GM19238 (cell line): Measurements from ENCODE around the gene DOCK1.
"Not testable (repeated sequence)": the region's sequence is repeated elsewhere in the genome, so short reads cannot be mapped to it uniquely, and the experiment has no call there.

ENCODE experiments used
- DNase-seq: peaks from one replicate; pipeline ENCODE4 v3.0.0; 2011; ENCODE audit warnings: low spot score; ENCODE audit not compliant: insufficient read length

DOCK1 gene

DNA sequence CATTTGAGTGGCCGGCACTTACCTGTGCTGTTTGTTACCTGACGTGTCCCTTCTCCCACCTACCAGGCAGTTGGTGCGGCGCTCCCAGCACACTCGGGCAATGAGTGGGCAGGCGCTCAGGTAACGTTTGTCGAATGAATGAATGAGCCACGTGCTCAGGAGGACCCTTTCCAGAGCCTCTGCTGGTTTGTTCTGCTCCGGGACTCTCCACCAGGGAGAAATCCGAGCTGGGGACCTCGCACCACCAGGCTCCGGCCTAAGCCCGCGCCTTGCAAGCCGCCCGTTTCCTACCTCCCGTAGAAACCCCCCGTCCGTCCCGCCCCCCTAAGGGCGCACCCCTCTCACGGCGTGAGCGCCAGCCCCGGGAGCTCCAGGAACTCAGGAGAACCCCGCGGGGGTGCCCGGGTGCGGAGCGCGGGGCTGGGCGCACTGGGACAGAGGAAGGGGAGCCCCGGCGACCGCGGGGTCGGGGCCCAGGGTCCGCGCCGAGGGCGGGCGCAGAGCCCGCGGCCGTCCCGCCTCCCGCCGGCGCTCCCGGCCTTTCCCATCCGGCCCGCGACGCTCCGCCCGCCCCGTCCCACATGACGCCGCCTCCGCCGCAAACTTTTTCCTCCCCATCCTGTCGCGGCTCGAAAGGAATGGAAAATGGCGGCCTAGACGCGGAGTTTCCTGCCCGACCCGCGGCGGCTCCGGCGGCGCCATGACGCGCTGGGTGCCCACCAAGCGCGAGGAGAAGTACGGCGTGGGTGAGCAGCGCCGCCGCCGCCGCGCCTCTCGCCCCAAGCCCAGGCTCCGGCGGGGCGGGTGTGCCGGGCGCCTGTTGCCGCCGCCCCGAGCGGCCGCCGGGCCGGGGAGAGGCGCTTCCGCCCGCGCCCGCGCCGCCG is at the start of gene DOCK1:
TSS of gene DOCK1 (plus strand) at position 611 of the 884 bp plus-strand sequence. CDS start at position 701, 90 bp downstream.
- DNase-seq = no peak

DNA sequence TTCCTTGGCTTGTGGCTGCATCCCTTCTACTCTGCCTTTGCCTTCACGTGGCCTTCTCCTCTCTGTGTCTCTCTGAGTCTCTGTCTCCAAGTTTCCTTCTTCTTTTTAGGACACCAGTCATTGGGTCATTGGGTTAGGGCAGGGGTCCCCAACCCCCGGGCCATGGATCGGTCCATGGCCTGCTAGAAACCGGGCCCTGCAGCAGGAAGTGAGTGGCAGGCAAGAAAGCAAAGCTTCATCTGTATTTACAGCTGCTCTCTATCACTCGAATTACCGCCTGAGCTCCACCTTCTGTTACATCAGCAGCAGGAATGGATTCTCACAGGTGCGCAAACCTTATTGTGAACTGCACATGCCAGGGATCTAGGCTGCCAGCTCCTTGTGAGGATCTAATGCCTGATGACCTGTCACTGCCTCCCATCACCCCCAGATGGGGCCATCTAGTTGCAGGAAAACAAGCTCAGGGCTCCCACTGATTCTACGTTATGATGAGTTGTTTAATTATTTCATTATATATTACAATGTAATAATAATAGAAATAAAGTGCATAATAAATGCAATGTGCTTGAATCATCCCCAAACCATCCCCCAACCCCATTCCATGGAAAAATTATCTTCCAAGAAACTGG is 47.9 kb upstream of the DOCK1 start:
- DNase-seq = no peak

DNA sequence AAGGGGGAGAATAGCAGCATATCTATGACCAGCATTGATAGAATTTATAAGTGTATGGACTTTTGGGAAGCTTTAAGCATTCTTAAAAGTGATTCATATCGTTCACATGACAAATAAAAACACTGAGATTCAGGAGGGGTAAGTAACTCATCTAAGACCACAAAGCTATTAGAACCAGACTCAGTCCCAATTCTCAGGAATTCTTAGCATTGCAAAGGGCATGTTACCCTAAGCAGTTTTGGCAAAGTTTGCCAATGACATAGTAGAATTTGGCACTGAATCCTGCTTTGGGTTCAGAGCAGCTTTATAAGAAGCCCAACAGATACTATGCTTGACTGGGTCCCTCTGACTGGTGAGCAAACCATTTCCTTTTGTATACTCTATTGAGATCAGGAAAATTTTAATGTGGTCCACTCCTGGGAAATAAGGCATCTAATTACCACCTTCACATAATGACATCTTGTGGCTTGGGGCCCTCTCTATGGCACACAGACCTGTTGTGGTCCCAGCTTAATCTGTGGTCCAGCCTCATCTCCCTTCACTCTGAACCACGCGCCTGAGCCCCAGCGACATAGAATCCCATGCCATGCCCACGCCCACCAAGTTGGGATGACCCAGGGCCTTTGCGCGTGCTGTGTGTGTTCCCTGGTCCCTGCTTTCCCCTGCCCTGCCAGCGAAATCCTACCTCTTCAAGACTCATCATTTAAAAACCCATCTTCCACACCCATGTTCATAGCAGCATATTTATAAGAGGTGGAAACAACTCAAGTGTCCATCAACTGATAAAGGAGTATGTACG is 37.5 kb upstream of the DOCK1 start:
- no peak for DNase-seq

DNA sequence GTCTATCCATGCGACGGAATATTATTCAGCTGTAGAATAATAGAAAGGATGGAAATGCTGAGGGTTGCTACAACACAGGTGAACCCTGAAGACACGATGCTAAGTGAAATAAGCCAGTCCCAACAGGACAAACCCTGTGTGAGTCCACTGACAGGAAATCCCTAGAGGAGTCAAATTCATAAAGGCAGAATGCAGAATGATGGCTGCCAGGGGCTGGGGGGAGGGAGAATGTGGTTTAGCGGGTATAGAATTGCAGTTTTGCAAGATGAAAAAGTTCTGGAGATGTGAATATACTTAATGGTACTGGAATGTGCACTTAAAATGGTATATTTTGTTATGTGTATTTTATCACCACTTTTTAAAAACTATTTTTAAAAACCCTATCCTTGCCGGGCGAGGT is 36.9 kb upstream of the DOCK1 start:
- DNase-seq = no peak

DNA sequence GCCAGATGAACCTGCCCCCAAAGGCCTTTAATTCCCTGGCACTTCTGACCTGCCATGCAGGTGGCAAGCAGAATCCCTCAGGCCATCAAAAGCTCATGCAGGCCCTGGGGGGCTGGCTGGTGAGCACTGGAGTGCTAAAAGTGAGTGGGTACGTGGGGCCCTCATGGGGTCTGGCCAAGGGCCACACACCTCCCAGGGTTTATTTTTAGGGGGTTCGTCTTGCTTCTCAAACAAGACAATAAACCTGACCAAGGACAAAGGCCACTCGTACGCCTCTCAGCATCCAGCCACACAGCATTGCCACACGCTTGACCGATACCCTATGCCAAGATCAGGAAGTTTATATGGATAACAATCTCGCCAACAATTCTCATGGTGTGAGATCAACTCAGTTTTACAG is 33.1 kb upstream of the DOCK1 start:
- no peak for DNase-seq

DNA sequence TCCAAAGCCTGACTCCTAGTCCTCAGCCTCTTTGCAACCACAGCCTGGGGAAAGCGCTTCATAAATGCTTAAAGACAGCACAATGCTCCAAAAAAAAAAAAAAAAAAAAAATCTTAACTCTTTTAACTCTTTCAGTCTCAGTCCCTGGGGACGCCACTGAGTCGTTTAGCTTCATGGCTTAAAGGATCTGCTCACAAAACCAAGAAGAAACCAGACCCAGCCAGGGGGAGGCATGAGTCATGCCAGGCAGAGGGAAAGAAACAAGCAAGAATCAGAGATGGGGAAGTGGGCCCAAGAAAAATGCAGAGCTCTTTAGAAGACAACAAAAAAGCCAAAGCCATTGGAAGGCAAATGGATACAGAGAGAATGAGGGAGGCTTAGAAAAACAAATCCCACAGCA is 32.5 kb upstream of the DOCK1 start:
- DNase-seq = no peak

DNA sequence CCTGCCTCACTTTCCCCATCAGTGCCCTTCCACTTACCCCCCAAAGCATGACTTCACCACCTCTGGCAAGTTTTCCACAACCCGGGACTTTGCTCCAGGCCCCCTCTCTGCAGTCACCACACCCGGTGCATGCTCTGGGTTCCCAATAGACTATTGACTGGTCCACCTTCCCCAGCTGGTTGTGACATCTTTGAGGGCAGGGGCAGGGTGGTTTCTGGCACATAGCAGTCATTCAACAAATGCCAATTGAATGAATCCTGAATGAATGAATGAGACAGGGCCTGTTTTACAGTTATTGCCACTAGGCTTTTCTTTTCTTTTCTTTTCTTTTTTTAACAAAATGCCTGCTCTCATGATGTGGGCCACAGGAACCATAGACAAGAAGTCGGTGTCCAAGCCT is 28.8 kb upstream of the DOCK1 start:
- DNase-seq = no peak

DNA sequence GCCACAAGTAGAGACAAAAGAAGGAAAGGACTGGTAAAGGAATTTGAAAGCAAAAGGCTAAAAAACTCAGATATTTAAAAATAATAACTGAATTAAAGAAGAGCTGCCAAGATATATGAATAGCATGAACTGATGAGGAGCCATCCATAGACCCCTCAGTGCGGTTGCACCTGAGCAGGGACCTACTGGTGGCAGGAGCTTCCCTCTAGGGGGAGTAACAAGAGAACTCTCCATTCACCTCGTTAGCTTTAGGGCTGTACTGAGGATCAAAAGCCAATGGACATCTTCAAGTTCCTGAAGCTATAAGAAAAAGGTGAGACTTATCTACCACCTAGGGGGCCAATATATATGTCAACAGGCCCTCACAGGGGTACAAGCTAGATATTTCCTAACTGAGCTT is 27.8 kb upstream of the DOCK1 start:
- DNase-seq = no peak

DNA sequence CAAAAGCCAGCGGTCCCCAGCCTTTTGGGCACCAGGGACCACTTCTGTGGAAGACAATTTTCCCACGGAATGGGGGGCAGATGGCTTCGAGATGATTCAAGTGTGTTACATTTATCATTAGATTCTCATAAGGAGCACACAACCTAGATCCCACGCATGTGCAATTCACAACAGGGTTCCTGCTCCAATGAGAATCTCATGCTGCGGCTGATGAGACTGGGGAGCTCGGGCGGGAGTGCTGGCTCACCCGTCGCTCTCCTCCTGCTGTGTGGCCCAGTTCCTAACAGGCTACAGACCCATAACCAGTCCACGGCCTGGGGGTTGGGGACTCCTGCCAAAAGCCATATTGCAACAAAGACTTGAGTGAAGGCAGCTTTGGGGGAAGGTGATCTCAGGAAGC is 26.6 kb upstream of the DOCK1 start:
- DNase-seq = no peak

DNA sequence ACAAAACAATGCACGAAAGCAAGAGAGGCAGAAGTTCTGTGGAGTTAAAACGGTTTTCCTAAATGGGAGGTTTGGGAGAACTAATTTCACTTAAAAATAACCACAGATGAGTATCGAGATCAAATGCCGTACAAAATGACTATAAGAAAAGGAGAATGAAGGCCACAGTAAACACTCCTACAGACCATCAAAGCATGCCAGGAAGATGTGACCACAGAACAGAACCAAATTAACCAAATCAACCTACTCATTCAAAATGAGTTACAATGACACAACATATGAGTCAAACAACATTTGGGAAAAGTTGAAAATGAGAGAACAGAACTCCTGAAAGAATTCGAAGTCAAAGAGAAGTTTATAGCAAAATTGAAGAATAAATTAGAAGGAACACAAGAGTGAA is 24.3 kb upstream of the DOCK1 start:
- no peak for DNase-seq

DNA sequence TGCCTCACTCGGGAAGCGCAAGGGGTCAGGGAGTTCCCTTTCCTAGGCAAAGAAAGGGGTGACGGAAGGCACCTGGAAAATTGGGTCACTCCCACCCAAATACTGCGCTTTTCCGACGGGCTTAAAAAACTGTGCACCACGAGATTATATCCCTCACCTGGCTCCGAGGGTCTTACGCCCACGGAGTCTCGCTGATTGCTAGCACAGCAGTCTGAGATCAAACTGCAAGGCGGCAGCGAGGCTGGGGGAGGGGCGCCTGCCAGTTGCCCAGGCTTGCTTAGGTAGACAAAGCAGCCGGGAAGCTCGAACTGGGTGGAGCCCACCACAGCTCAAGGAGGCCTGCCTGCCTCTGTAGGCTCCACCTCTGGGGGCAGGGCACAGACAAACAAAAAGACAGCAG is 23.2 kb upstream of the DOCK1 start:
- not testable (repeated sequence) for DNase-seq

DNA sequence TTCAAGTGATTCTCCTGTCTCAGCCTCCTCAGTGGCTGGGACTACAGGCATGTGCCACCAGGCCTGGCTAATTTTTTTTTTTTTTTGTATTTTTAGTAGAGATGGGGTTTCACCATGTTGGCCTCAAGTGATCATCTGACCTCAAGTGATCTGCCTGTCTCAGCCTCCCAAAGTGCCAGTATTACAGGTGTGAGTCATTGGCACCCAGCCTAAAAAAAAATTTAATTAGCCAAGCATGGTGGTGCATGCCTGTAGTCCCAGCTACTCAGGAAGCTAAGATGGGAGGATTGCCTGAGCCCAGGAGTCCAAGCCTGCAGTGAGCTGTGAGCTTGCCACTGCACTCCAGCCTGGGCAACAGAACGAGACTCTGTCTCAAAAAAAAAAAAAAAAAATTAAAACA is 16.8 kb upstream of the DOCK1 start:
- not testable (repeated sequence) for DNase-seq

DNA sequence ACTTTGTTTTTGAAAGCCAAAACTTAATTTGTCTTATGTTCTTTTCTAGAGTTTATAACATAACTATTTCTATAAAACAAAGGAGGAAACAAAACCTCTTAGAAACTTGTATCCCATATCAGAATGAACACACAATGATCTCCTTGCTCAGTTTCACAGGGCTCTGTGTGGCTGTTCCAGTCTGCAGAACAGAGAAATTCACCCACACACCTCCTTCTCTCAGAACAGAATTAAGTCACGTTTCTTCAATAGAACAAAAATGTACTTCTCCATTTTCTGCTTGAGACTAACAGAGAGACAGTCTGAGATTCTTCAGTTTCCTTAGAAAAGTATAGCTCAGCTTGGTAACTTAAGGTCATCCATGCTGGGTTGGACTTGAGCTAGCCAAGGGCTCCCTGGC is 15.8 kb upstream of the DOCK1 start:
- DNase-seq = no peak

DNA sequence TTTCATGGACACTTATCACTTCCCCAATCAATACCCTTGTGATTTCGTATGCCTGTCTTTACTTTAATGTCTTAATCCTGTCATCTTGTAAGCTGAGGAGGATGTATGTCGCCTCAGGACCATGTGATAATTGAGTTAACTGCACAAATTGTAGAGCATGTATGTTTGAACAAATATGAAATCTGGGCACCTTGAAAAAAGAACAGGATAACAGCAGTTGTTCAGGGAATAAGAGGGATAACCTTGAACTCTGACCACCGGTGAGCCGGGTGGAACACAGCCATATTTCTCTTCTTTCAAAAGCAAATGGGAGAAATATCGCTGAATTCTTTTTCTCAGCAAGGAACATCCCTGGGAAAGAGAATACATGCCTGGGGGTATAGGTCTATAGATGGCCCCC is 14.4 kb upstream of the DOCK1 start:
- not testable (repeated sequence) for DNase-seq

DNA sequence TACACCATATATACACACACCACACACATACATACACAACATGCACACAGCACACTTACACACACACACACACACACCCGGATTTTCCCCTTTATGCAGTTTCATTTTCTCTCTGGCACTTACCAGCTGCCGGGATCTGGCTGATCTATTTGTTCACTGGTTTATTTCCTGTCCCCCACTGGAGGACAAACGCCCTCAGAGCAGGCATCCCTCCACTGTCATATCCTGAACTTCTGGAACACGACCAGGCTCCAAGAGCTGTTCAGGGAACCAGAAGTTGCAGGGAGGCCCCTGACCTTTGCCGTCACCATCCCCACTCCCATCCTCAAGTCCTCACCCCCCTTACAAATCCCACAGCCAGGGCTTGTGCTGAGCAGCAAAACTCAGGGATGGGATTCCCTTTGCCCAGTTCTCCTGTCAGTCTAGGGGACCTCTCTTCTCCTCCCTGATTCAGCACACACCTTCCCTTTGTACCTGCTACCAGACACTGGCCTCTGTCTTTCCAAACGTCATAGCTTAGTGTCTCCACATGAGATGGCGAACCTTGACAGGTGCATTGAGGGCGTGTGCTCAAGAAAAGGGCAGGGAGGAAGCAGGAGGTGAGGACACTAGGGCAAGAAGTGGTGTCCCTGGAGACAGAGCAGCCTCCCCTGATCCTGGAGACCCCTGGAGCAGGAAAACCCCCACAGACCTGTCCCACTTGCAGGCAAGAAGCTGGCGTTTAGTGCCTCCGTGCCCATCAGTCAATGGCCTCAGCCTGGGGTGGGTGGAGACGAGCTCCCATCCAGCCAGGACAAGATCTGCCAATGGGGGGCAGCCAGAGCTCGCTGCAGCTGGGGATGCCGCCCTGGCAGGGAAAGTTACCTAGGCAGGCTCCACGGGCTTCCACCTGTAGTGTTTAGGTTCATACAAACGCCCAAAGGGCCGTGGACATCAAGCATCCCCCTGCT is 12.7 kb upstream of the DOCK1 start:
- no peak for DNase-seq

DNA sequence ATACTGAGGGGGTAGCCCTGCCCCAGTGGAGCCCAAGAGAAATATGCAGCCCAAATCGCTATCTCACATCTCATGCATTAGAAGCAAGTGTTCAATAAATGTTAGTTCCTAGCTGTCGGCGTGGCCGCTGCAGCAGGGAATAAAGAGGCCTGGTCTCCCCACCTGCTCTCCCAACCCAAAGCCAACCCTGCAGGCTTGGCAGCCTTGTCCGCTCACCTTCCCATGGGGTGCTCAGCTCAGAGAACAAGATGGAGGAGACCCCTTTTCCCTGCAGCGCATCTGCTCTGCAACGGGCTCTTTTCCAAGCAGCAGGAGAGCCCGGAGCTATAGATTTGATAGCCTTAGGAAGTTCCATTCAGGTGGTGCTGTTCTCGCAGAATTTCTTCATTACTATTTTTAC is 12.0 kb upstream of the DOCK1 start:
- no peak for DNase-seq

DNA sequence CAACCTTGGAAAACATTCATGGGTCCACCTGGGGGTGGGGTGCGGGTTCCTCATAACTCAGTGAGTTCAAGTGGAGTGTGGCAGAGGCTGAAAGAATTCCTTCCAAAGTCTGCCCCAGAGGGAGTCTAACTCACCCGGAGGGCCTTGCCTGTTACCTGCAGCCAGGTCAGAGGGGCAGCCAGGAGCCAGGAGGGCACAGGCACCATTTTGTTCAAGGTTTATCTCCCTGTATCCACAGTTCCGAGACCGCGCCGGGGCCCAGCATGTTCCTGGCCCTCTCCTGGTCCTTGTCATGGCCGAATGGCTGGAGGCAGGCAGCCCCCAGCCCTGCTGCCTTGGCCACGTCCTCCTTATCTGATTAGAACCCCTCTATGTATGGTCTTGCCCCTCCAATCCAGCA is 11.4 kb upstream of the DOCK1 start:
- DNase-seq = no peak

DNA sequence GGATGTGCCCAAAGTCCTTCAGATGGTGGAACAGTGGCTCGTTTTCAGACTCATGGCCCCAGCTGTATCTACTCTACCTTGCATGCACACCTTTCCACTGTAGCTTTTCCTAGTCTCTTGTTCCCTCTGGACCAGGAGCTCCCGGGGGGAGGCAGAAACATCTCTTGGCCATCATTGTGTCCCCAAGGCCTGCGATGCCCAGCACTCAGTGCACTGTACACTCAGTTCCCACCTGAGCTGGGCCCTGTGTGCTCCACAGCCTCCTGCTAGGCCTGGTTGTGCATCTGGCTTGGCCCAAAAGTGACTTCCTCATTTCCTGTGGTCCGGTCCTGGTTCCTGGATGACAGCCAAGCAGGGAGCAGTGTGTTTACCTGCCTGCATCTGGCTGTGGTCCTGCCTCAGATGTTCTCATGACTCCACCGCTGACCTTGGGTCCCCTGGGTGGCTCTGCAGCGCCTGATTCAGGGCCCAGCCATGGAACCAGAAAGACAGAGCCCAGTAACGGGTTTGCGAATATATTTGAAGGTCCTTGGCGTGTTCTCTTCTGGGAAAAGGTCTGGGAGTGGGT is 9.9 kb upstream of the DOCK1 start:
- DNase-seq = no peak

DNA sequence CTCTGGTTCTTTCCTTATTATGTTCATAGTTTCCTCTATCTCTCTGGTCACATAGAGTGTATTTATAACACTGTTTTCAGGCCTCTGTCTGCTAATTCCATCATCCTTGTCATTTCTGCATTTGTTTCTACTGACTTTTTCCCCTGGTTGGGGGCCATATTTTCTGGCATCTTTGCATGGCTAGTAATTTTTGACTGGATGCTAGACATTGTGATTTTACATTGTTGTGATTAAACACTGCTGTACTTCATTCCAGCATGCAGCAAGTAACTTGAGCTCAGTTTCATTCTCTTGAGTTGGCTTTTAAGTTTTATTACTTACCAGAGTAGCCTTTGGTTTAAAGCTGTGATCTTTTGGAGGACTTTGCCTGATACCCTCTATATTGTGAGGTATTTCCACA is 6.8 kb upstream of the DOCK1 start:
- no peak for DNase-seq

DNA sequence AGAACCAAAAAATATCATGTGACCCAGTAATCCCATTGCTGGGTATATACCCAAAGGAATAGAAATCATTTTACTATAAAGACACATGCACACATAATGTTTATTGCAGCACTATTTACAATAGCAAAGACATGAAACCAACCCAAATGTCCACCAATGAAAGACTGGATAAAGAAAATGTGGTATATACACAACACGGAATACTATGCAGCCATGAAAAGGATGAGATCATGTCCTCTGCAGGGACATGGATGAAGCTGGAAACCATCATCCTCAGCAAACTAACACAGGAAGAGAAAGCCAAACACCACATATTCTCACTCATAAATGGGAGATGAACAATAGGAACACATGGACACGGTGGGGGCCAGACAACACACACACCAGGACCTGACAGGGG is 5.7 kb upstream of the DOCK1 start:
- DNase-seq = not testable (repeated sequence)

DNA sequence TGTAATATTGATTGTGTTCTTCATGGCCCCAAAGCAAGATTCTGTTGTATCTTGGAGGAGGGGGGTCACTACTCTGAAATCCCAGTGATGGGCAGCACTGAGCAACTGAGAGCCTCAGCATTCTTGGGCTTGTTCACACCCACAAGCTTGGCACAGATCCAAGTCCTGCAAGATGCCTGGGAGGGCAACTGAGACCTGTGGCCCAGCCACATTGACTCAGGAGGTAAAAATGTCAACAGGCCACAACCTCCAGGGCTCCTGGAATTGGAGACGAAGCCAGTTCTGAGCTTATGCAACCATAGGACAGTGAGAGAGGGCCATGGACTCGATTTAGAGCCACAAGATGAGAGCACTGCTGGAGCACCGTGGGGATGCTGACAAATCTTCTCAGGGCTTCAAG is 3.1 kb upstream of the DOCK1 start:
- DNase-seq = no peak
